Embryonic facial prominence (tissue), 1 donor: Measurements from ENCODE around the gene PEX5.
A peak's percentile ranks its signal among the peaks of the same experiment; 100 is the strongest.

Experiments
- DNase-seq: peaks from one replicate; pipeline ENCODE4 v3.0.0-alpha.2; 2016; ENCODE audit errors: extremely low spot score

Gene PEX5

DNA sequence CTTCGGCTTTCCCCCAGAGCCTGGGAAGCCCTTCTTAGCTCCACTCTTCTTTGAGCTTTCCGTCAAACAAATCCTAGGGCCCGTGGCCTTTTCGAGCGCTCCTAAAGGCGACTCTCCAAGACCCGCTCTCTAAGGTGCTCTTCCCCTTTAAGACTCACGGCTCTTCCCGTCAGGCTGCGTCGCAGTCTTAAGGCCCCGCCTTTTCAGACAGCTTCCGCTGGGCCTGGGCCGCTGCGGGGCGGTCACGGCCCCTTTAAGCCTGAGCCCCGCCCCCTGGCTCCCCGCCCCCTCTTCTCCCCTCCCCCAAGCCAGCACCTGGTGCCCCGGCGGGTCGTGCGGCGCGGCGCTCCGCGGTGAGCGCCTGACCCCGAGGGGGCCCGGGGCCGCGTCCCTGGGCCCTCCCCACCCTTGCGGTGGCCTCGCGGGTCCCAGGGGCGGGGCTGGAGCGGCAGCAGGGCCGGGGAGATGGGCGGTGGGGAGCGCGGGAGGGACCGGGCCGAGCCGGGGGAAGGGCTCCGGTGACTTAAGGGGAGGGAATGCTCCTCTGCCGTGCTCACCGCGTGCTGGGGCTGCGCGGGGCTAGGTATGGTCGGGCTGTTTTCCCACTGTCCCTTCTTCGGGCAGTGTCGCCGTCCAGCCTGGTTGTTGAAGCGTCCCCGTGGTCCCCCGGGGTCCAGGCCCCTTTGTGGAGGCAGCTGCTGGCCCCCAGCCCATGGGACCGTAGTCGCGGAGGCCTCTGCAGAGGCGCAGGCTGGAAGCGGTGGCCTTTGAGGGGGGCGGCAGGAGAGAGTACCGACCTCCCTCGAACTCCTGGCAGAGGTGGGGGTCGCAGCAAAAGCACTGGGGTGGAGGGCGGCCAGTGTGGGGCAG, at the start of gene PEX5:
Gene PEX5 (plus strand): TSS at position 289 of the 870 bp plus-strand sequence. CDS start 692 bp downstream, outside the sequence.
- DNase-seq, result peak; percentile 84

DNA sequence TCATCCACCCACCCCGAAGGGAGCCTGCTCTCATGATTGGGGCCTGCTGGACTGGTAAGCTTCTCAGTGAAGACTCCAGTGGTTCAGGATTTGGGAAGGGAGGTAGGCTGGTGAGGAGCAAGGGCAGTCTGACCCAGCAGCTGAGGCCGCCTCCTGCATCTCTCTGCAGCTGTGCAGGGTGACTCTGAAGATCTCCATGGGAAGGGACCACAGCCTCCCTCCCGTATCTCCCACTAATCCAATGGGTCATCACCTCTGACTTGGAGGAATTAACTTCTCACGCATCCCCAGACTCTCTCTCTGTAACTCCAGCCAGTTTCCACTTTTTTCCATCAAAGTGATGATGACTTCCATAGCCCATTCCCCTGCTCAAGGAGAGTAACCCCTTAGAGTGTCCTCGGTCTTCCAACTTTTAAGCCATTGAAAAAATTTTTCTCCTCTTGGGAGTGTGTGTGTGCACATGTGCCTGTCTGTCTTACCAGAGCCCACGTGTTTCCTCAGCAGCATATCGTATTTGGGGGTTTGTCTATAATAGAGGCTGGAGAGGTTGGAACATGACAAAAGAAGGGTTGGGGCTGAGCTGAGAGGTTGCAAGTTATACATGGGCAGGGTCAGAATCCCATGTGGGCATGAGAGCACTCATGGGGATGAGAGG, 48.0 kb upstream of the PEX5 start:
- no peak for DNase-seq

DNA sequence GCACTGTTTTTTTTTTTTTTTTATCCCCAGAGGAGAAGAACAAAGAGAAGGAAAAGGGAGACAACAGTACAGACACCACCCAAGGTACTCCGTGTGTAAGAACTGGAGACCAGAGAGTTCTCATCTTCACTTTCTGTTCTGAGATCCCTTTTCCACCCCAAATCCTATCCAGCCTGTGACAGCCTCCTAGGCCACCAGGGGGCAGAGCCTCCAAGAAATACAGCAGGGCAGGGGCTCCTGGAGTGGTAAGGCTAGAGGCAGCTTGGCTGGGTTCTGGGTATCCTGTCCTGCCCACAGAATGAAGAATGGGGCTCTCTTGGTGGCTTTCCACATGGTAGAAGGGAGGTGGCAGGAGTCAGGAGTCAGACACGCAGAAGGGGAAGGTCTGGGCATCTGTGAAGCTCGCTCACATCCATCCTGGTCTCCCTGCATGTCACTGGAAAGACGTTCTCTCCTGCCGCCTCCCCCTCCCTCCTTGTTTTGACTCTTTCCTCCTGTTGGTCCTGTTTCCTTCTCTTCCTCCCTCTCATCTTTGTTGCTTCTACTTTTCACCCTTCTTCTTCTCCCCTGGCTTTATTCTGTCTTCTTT, 47.3 kb upstream of the PEX5 start:
- no peak for DNase-seq

DNA sequence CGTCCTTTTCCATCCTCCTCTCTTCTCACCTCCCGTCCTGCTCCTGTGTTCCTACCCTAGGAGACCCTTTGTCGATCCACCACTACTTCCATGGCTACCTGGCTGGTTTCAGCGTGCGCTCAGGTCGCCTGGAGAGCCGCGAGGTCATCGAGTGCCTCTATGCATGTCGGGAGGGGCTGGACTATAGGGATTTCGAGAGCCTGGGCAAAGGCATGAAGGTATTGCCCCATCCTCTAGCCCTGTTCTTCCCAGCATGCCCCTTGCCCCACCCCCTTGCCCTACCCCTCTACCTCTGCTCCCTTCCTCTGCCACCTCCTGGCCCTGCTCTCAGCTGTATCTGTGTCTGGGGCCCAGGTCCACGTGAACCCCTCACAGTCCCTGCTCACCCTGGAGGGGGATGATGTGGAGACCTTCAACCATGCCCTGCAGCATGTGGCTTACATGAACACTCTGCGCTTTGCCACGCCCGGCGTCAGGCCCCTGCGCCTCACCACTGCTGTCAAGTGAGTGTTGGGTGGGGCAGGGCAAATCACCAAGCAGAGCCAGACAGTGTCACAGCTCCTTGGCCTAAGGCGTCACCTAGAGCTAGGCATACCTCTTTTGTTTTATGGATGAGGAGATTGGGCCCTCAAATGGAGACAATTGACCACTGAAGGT, 46.5 kb upstream of the PEX5 start:
- no peak for DNase-seq

DNA sequence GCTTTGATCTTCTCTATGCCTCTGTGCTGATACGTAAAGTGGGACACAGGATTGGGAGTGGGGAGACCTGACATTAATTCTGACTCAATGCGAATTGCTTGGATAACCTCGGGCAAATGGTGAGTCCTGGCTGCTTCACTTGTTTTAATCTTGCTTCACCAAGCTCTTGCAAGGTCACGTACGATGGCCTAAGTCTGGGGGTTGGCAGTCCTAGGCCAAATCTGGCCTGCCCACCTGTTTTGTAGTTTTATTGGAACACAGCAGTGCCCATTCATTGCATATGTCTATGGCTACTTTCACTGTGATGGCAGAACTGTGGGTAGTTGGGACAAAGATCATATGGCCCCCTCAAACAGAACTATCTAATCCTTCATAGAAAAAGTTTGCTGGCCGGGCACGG, 45.9 kb upstream of the PEX5 start:
- no peak for DNase-seq

DNA sequence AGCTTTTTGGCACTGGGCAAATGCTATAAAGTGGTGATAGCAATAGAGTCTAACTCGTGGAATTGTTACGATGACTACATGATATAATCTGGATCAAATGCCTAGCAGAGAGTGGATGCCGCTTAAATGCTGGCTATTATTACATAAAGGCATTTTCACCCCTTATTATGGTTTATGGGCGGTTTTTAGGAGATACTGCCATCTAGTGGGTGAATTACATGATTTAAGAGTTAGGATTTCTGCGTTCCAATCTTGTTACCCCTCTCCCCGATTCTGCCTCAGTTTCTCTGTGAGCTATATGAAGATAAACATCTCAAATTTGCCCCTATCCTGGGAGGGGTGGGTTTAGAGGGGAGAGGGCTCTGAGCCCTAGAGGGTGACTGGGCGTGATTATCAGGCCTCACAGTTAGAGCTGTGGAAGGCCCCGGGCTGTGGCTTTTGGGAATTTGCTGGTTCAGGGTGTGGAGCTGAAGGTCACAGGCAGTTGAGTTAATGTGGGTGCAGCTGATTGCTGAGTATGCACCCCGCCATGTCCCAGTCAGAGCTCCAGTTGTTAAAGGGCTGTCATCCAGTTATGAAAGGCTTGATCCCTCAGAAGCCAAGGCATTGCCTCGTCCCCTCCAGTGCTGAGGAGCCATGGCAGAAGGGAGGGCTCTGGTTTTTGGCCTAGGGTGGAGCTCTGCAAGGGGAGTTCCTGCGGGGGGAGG, 44.9 kb upstream of the PEX5 start:
- no peak for DNase-seq

DNA sequence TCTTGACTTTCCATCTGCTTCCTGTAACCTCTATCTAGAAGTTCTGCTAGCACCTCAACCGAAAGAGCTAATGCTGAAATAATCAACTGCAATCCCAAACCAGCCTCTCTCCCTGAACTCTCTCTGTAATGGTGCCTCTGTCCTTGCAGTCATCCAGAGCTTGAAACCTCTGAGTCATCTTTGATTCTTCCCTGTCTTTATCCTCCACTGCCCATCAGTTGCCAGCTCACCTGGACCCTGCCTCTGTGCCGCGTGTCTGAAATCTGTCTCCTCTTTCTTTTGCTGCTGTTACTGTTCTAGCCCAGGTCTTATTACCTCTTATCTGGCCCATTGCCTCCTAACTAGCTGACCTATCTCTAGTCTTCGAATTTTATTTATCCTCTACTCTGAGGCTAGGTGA, 43.8 kb upstream of the PEX5 start:
- DNase-seq, result no peak

DNA sequence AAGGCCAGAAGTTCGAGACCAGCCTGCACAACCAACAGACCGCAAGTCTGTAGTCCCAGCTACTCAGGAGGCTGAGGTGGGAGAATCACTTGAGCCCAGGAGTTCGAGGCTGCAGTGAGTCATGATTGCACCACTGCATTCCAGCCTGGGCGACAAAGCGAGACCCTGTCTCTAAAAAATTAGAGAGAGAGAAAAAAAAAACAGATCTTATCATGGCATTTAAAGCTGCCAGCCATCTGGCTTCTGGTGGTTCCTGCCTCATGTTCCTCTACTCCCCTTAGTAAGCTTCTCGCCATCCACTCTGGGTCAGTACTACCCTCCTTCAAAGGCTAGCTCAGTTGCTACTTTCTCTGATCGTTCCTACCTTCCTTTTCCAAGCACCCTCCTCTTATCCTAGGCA, 43.3 kb upstream of the PEX5 start:
- no peak for DNase-seq

DNA sequence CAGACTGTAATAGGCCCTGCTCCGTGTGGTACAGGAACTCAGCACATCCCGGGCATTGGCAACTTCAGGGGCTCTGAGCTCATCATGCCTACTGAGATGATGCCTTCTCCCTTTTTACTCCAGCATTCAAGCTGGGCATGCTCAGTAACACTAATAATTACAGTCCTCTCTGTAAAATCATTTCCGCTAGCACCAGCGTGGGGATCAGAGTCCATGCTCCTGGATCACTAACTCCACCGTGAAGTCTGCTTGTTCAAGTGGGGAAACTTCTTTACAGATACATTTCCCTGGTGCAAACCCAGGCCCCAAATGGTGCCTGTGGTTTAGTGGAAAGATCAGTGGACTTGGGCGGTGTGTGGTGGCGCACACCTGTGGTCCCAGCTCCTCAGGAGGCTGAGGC, 42.6 kb upstream of the PEX5 start:
- DNase-seq, result no peak

DNA sequence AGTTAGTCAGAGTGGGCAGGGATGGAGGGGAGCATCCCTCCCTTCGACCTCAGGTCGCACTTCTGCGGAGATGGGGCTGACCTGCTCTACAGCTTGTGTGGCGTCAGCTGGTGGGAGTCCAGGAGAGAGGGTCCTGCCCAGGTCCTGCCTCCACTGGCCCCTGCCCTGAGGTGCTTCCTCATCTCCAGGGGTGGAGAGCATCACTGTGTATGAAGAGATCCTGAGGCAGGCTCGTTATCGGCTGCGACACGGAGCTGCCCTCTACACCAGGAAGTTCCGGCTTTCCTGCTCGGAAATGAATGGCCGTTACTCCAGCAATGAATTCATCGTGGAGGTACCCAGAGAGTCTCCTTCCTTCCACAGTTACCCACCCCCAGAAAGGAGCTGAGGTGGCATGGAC, 39.1 kb upstream of the PEX5 start:
- DNase-seq, result no peak

DNA sequence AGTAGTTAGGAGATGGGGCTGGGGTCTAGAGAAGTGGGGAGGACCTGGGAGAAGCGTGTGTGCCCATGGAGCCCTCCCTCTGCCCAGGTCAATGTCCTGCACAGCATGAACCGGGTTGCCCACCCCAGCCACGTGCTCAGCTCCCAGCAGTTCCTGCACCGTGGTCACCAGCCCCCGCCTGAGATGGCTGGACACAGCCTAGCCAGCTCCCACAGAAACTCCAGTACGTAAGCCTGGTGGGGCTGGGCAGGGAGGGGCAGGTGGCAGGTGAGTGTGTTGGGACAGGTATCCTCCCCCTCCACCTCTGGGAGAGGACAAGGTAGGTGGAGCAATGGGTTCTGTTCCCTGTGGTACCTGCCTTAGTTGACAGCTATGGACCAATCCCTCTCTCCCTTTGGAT, 38.6 kb upstream of the PEX5 start:
- no peak for DNase-seq

DNA sequence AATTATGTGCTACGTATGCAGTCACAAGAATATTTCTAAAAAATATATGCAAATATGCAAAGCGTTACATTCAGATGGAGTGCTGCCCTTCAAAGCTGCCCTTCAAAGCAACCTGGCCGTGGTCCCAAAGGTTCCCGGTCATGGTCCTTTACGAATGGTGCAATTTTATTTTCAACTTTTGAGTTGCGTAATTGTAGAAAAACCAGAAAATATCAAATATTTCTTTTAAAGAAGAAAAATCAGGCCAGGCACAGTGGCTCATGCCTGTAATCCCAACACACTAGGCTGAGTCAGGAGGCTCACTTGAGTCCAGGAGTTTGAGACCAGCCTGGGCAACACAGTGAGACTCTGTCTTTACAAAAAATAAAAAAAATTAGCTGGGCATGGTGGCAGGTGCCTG, 38.0 kb upstream of the PEX5 start:
- no peak for DNase-seq

DNA sequence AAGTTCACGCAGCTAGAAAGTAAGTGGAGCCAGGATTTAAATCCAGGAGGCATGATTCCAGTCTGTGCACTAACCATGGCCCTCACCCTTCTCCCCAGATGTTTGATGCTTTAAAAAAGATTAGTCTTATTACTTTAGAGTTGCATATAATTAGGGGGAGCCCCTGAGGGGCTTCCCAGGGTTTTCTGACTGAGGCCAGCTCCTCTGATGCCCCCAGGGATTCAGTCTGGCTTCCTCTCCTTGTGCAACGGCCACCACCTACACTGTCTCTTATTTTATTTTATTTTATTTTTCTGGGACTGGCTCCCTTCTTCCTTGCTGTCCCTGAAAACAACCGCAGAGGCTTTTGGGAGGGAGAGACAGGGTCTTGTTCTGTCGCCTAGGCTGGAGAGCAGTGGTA, 36.7 kb upstream of the PEX5 start:
- no peak for DNase-seq

DNA sequence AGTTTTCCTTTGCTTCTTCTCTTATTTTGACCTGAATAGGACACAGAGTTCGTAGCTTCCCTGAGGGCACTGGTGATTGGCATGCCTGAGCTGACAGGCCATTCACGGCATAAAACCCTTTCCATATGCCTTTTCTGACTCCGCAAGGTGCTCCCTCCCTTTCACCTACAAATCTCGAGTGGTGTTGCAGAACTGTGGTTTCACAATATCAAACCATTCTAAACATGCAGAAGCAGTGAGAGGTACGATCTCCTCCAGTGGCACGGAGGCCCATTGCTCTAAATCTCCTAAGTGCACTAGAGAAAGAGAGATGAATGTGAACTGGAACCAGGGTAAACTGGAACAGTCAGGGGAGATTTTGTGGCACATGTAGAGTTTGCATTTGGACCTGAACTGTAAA, 35.4 kb upstream of the PEX5 start:
- DNase-seq, result no peak

DNA sequence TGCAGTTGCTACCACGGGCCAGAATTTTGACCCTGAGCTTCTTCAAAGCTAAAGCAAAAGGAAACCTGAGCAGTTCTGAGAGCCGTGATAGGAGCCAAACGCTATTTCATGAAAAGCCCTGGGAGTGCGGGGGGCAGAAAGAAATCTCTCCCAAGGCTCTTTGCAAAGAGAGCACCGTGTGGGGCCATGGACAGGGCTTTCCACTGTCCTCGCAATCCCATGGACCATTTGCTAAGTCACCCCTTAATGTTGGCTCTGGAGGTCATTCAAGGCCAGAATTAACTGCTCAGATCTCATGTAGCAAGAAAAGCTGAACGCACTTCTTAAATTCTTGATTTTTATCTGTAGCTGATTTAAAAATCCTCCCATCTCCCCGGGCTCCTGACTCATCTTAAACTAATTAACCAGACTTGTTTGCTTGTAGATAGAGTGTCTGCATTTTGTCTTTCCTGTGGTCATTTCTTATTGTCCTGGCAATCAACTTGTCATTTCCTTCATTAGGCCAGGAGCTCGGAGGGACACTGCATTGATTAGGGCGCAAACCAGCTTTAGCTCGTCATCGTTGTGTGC, 34.5 kb upstream of the PEX5 start:
- no peak for DNase-seq

DNA sequence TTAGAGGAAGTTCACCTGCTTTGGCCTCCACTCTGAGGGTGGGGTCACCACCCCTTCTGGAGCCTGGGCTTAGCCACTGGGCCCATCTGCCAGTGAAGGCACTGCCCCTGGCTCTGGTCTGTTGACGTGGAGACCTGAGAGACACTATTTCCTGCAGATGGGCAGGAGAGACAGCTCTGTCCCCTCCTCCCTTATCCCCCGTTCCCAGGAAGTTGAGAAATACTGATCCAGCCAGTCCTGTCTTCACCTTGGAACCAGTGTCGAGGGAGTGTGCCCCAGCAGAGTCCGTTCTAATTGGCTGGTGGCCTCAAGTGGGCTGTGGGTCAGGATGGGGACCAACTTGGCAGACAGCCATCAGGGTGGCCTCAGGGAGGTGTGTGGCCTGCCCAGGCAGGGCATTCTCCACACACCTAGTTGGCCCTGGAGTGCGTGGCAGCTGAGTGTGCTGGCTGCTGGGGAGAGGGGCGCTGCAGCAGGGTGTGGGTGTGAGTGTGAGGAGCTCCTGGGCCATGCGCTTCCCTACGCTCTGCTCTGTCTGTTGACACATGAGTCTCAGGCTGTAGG, 33.9 kb upstream of the PEX5 start:
- no peak for DNase-seq

DNA sequence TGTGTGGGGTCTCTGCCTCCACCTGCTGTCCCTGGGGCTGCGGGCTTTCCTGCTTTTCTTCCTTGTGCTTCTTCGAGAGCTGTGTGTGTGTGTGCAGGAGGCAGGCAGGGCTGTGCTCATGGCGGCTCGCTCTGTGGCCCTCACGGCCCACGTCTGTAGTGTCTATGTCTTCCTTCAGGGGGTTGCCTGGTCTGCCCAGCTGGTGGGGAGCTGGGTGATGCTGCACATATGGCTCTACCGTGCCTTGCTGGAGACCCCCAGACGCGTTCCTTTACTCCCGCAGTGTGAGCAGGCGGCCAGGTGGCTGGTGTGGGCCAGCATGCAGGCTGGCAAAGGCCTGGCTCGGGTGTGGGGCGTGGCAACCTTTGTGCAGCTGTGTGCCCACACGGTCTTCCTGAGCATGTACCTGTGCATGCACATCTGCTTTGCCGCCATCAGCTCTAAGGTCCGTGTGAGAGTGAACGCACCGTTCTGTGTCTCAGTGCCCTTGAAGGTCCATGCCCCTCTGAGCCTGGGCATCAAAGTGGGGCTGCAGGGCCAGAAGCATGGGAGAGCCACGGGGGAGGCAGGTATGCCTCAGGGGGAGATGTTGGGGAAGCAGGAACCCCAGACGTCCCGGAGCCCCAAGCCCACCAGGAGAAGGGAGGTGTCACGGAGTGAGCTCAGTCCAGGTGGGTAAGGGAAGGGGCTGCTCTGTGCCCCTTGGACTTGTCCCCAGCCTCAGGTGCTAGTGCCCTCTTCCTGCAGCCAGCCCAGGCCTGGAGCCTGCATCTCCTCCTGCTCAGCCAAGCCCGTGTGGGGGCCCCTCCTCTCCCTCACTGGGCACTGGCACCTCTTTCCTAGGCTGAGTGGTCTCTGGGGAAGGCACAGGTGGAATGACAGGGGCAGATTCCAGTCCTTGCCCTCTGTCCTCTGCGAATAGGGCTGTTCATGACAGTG, 33.0 kb upstream of the PEX5 start:
- DNase-seq, result no peak

DNA sequence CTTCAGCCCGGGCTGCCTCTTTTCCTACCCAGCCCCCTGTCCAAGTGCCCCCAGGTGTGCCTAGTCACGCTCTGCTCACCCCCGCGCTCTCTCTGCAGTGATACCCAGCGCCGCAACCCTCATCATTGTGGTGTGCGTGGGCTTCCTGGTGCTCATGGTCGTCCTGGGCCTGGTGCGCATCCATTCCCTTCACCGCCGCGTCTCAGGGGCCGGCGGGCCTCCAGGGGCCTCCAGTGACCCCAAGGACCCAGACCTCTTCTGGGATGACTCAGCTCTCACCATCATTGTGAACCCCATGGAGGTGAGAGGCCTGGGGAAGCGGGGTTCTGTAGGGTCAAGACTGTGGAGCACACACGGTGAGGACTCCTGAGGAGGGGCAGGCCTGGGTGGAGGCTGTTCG, 32.1 kb upstream of the PEX5 start:
- no peak for DNase-seq

DNA sequence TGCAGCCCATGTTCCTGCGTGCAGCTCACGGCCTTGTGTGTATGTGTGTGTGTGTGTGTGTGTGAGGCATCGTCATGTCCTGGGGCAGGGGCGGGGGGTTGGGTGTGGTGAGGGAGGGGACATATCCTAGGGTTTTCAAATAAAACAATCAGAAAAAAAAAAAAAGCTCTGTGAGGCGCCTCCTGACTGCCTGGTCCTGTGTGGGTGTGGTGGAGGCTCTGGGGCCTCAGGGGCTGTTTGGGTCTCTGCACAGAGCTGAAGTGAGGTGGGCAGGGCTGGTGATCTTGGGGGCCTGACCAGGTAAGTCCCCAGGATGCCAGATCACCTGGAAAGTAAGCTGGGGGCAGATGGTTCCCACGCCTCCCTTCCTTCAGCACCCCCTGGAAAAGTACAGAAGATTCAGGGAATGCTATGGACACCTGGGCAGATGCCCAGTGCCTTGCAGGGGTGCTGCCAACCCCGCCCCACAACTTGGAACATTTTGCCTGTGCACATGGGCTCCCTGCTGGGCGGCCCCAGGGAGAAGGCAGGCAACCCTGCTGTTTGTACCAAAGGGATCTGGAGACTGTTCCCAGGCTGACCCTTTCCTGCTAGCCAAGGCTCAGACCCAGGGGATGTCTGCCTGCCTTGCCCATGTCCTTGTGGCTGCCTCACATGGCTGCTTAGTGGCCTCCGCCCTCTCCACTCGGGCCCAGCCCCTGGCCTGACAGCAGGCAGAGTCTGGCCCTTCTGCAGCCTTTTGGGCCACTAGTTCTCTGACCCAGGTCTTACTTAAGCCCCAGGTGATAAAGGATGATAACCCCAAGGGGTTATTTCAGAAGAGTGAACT, 30.5 kb upstream of the PEX5 start:
- DNase-seq, result no peak
